G401 (cell line): ENCODE data around the gene DCC. TPM values are rescaled to one million over a fixed set of nuclear protein-coding genes. Genes with fewer than 3 reads are reported as not detected.

ENCODE experiments used
- DNase-seq: peaks from one replicate; pipeline ENCODE4 v3.0.0-alpha.2; 2015; ENCODE audit warnings: low spot score
- in situ Hi-C: cut with HindIII; loops from 2 replicates; pipeline ENCODE4 v1.10.0; 2016; ENCODE audit warnings: low sequenced_read_pairs, mixed read lengths
- total RNA-seq: library from RNA; depleted of rRNA; stranded (reverse); fragments of >200 nt; shearing (Covaris generic); gene quantifications from 2 replicates; pipeline ENCODE4 v1.2.3, GENCODE V29; 2014

The DCC gene
- total RNA-seq, 1 experiment from 2014 or later, result not detected

- in situ Hi-C loops, result no loop called here
- DNase-seq, result no peak
Observed at GRCh38 chr18:52475325-52475724, 135.3 kb downstream of the DCC start.

GRCh38 chr18:52481116-52481515 lies 141.1 kb downstream of the DCC start:
- in situ Hi-C loops, result no loop called here
- DNase-seq, result no peak

- DNase-seq, result no peak
- in situ Hi-C loops, result no loop called here
Observed at GRCh38 chr18:52484977-52485376, 145.0 kb downstream of the DCC start.

GRCh38 chr18:52486052-52486451 lies 146.1 kb downstream of the DCC start:
- no peak for DNase-seq
- in situ Hi-C loops, result no loop called here

- DNase-seq, result no peak
- in situ Hi-C loops, result no loop called here
Observed at GRCh38 chr18:52489396-52490306, 149.7 kb downstream of the DCC start.

- DNase-seq, result no peak
- in situ Hi-C loops, result no loop called here
Observed at GRCh38 chr18:52496426-52496825, 156.4 kb downstream of the DCC start.

GRCh38 chr18:52499016-52499415 lies 159.0 kb downstream of the DCC start:
- in situ Hi-C loops, result no loop called here
- DNase-seq, result no peak

GRCh38 chr18:52499644-52500043 lies 159.6 kb downstream of the DCC start:
- no peak for DNase-seq
- in situ Hi-C loops, result no loop called here

GRCh38 chr18:52504589-52504988 lies 164.6 kb downstream of the DCC start:
- in situ Hi-C loops, result no loop called here

GRCh38 chr18:52510139-52510538 lies 170.1 kb downstream of the DCC start:
- DNase-seq, result no peak
- in situ Hi-C loops, result no loop called here

More at GRCh38 chr18:52504589-52504988, 164.6 kb downstream of the DCC start:
- DNase-seq, result no peak

GRCh38 chr18:52518086-52518485 lies 178.1 kb downstream of the DCC start:
- no peak for DNase-seq
- in situ Hi-C loops, result no loop called here

GRCh38 chr18:52519021-52519420 lies 179.0 kb downstream of the DCC start:
- no peak for DNase-seq
- in situ Hi-C loops, result no loop called here

- DNase-seq, result no peak
- in situ Hi-C loops, result no loop called here
Observed at GRCh38 chr18:52523566-52523965, 183.6 kb downstream of the DCC start.

GRCh38 chr18:52531836-52532235 lies 191.8 kb downstream of the DCC start:
- in situ Hi-C loops, result no loop called here
- no peak for DNase-seq

- no peak for DNase-seq
- in situ Hi-C loops, result no loop called here
Observed at GRCh38 chr18:52536039-52536438, 196.0 kb downstream of the DCC start.

GRCh38 chr18:52537261-52537660 lies 197.3 kb downstream of the DCC start:
- DNase-seq, result no peak
- in situ Hi-C loops, result no loop called here

- peak; percentile 79 for DNase-seq
- in situ Hi-C loops, result no loop called here
Observed at GRCh38 chr18:52541056-52541455, 201.1 kb downstream of the DCC start.

- DNase-seq, result peak; percentile 70
- in situ Hi-C loops, result no loop called here
Observed at GRCh38 chr18:52544086-52544485, 204.1 kb downstream of the DCC start.

GRCh38 chr18:52546686-52547346 lies 206.8 kb downstream of the DCC start:
- DNase-seq, result peak; percentile 77
- in situ Hi-C loops, result no loop called here

GRCh38 chr18:52553441-52553840 lies 213.4 kb downstream of the DCC start:
- in situ Hi-C loops, result no loop called here
- no peak for DNase-seq

- in situ Hi-C loops, result no loop called here
- DNase-seq, result no peak
Observed at GRCh38 chr18:52554180-52554579, 214.2 kb downstream of the DCC start.
